ENCODE measurements around the gene PIP5K1A. TPM values are rescaled to one million over a fixed set of nuclear protein-coding genes. Genes with fewer than 3 reads are reported as not detected.

Gene PIP5K1A
- total and polyA plus RNA-seq, 2 experiments from 2014 or later = 17.3 to 45.7 TPM

- 89% methylated on average over 2 of the region's 2 CpGs for WGBS (ENCODE audit: low lambda C conversion rate, missing lambda C conversion rate)
- H3K27me3 ChIP-seq = no peaks in the 10 kb centered on the region
- H4K20me1 ChIP-seq (ENCODE audit: insufficient read depth, poor library complexity, severe bottlenecking) = no peaks in the 10 kb centered on the region
- no peak overlapping the region for H3K4me2 ChIP-seq
- no peak for DNase-seq (ENCODE audit: low spot score)
- no peaks in the 10 kb centered on the region for H3K9me2 ChIP-seq (replicated peaks; ENCODE audit: insufficient read depth)
- no peaks in the 10 kb centered on the region for H3K36me3 ChIP-seq (replicated peaks; ENCODE audit: insufficient read depth, low read depth)
- no peak overlapping the region for H3K27ac ChIP-seq
- H3K9me3 ChIP-seq (ENCODE audit: low read depth) = no peaks in the 10 kb centered on the region
- no peaks in the 10 kb centered on the region for H3K4me1 ChIP-seq (ENCODE audit: insufficient read depth)
- TF ChIP-seq EZH2 (IDR thresholded peaks at IDR 0.05; ENCODE audit: borderline replicate concordance) = no peak
- TF ChIP-seq CTCF (IDR thresholded peaks at IDR 0.05; ENCODE audit: poor library complexity) = no peak
- TF ChIP-seq EZH2phosphoT487 (IDR thresholded peaks at IDR 0.05; ENCODE audit: low read depth, severe bottlenecking, unreplicated experiment) = no peak
- H2AFZ ChIP-seq = no peak overlapping the region
- no peak overlapping the region for H3K4me3 ChIP-seq
- no peaks in the 10 kb centered on the region for H3K79me2 ChIP-seq
Measured at GRCh38 chr1:151277249-151277648, 78.9 kb downstream of the PIP5K1A start.

GRCh38 chr1:151281225-151281968 lies 83.0 kb downstream of the PIP5K1A start:
- no peaks in the 10 kb centered on the region for H3K27me3 ChIP-seq
- H3K4me3 ChIP-seq = peak overlapping the region; percentile 29
- DNase-seq (ENCODE audit: low spot score) = peak; percentile 97
- H3K4me2 ChIP-seq = peak overlapping the region; percentile 61
- peaks cover 6% of the 10 kb centered on the region for H4K20me1 ChIP-seq (ENCODE audit: insufficient read depth, poor library complexity, severe bottlenecking)
- no peaks in the 10 kb centered on the region for H3K9me2 ChIP-seq (replicated peaks; ENCODE audit: insufficient read depth)
- H2AFZ ChIP-seq = peak overlapping the region; percentile 49
- TF ChIP-seq EZH2 (IDR thresholded peaks at IDR 0.05; ENCODE audit: borderline replicate concordance) = no peak
- TF ChIP-seq CTCF (IDR thresholded peaks at IDR 0.05; ENCODE audit: poor library complexity) = no peak
- no peak for TF ChIP-seq EZH2phosphoT487 (IDR thresholded peaks at IDR 0.05; ENCODE audit: low read depth, severe bottlenecking, unreplicated experiment)
- H3K9me3 ChIP-seq (ENCODE audit: low read depth) = no peaks in the 10 kb centered on the region
- H3K4me1 ChIP-seq (ENCODE audit: insufficient read depth) = peaks cover 12% of the 10 kb centered on the region
- WGBS (ENCODE audit: low lambda C conversion rate, missing lambda C conversion rate) = under 1% methylated on average over 44 of the region's 48 CpGs
- peaks cover 37% of the 10 kb centered on the region for H3K79me2 ChIP-seq
- peak overlapping the region; percentile 96 for H3K27ac ChIP-seq
- H3K36me3 ChIP-seq (replicated peaks; ENCODE audit: insufficient read depth, low read depth) = no peaks in the 10 kb centered on the region

DNA sequence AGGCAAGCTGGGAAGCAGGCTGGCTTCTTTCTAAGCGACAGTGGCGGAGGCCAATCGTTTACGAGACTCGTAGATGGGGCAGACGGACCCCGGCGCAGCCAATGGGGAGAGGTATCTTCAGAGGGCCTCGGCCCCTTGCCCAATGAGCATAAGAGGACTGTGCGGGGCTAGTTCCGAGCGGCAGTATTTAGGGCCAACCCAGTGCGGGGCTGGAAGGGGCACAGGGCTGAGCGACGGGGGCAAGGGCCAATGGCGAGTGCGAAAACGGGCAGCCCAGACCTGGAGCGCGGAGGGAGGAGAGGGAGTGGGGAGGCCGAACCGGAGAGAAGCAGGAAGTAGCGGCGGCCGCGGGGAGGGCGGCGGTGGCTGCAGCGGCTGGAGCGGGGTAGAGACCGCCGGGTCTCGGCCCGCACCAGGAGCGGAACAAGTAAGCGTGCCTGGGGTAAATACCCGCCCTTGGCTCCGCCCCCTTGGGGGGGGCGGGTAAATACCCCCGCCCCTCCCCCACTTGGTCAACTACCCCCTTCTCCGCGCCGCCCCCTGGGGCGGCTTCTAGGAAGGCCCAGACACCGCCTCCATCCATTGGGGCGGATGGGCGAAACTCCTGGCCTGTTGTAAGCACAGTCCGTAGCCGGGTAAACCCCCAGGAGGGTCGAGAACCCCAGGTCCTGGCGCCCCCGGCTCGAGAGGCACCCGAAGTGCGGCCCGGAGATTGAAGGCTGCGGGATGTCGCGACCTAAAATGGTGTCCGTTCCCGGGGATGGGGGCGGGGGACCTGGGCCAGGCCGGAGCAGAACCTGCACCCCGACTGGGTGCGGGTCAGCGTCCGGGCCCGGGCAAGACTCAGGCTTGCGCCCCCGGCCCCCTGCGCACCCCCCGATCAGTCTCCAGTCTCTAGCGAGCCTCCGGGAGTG lies 83.9 kb downstream of the PIP5K1A start, which contains the start of gene ZNF687:
ZNF687 (plus strand) TSS at position 331 of the 914 bp plus-strand sequence. CDS start 3,993 bp downstream, outside the sequence.
- Histone ChIP-seq H3K79me2 (peaks cover 38% of the 10 kb centered on the region), H4K20me1 (ENCODE audit: insufficient read depth, poor library complexity, severe bottlenecking) (peaks cover 6% of the 10 kb centered on the region), H3K36me3 (replicated peaks; ENCODE audit: insufficient read depth, low read depth) (no peaks in the 10 kb centered on the region), H3K4me3 (peak within 1 kb of the TSS; percentile 82), H3K27me3 (no peaks in the 10 kb centered on the region), H3K27ac (peak within 1 kb of the TSS; percentile 96), H2AFZ (peak within 1 kb of the TSS; percentile 49), H3K9me3 (ENCODE audit: low read depth) (no peaks in the 10 kb centered on the region), H3K9me2 (replicated peaks; ENCODE audit: insufficient read depth) (no peaks in the 10 kb centered on the region), H3K4me1 (ENCODE audit: insufficient read depth) (peaks cover 12% of the 10 kb centered on the region), H3K4me2 (peak within 1 kb of the TSS; percentile 98)
- WGBS (ENCODE audit: low lambda C conversion rate, missing lambda C conversion rate) = 1% methylated on average over 40 of the region's 74 CpGs
- TF ChIP-seq CTCF (IDR thresholded peaks at IDR 0.05; ENCODE audit: poor library complexity) = no peak
- no peak for TF ChIP-seq EZH2phosphoT487 (IDR thresholded peaks at IDR 0.05; ENCODE audit: low read depth, severe bottlenecking, unreplicated experiment)
- no peak for TF ChIP-seq EZH2 (IDR thresholded peaks at IDR 0.05; ENCODE audit: borderline replicate concordance)
- DNase-seq (ENCODE audit: low spot score) = peak; percentile 100
